ENCODE results near the gene MOV10. TPM values are rescaled to one million over a fixed set of nuclear protein-coding genes. Genes with fewer than 3 reads are reported as not detected.
A peak's percentile ranks its signal among the peaks of the same experiment; 100 is the strongest.

Gene MOV10
- total and polyA plus RNA-seq, 9 of the 15 experiments (the other 6 are each of a cell fraction or from before 2014, with no cell fraction given), result 16.7 to 105 (median 49.5) TPM

GRCh38 chr1:112704934-112705627 is 30.6 kb downstream of the MOV10 start (continued):
- no peak for TF ChIP-seq MYBL2 (IDR thresholded peaks at IDR 0.05; ENCODE audit: low read depth)
- no peak for TF ChIP-seq MYBL2 (CRISPR knock-in tag; IDR thresholded peaks at IDR 0.05; ENCODE audit: borderline replicate concordance)
- no peak for TF ChIP-seq ELK3 (CRISPR knock-in tag; IDR thresholded peaks at IDR 0.05)
- peak in 1 of 3 experiments; percentile 83; a peak in 2 of 6 replicates for TF ChIP-seq ZBTB11 (CRISPR knock-in tag; IDR thresholded peaks at IDR 0.05)
- peak; percentile 58 for TF ChIP-seq EP400 (IDR thresholded peaks at IDR 0.05)
- TF ChIP-seq XRCC5 (IDR thresholded peaks at IDR 0.05; ENCODE audit: low read depth, low read length), result no peak; the same call in 1 of the 2 replicates
- TF ChIP-seq RBM25 (IDR thresholded peaks at IDR 0.05; ENCODE audit: low read depth, low read length, severe bottlenecking), result no peak
- peak; percentile 51 for TF ChIP-seq ATF3 (IDR thresholded peaks at IDR 0.05)
- 0 out of 2 replicates have a peak, but pooled peaks have one; percentile 43 for TF ChIP-seq ATF3 (CRISPR knock-in tag; conservative IDR thresholded peaks at IDR 0.05)
- TF ChIP-seq NFRKB (IDR thresholded peaks at IDR 0.05; ENCODE audit: low read depth), result peak; percentile 82
- no peak for TF ChIP-seq DMBX1 (CRISPR knock-in tag; IDR thresholded peaks at IDR 0.05; ENCODE audit: borderline replicate concordance)
- no peak for TF ChIP-seq ZNF41 (CRISPR knock-in tag; conservative IDR thresholded peaks at IDR 0.05)
- no peak for TF ChIP-seq ZNF3 (CRISPR knock-in tag; IDR thresholded peaks at IDR 0.05)
